K562 (cell line): ENCODE results near the gene INKA2. TPM values are rescaled to one million over a fixed set of nuclear protein-coding genes. Genes with fewer than 3 reads are reported as not detected.

ENCODE experiments used
- ATF3 ChIP-seq, 2 experiments: fragments of 450-650 bp in 1 of 2; sonication (generic) in 1 of 2; formaldehyde crosslinking in 1 of 2; IDR thresholded peaks in 1 of 2; conservative IDR thresholded peaks in 1 of 2; 2 replicates each; pipeline versions ENCODE4 v1.6.1 to v1.8.1; 2016 to 2023; ENCODE audit warnings: mild to moderate bottlenecking in 2 of 2, moderate library complexity in 2 of 2, inconsistent platforms in 1 of 2, missing genetic modification reagents in 1 of 2
- CREB1 ChIP-seq, 2 experiments: sonication (generic) in 1 of 2; formaldehyde crosslinking in 1 of 2; IDR thresholded peaks; 2 replicates each; pipeline versions ENCODE4 v1.6.1 to v1.8.0; 2012 to 2022; ENCODE audit warnings: inconsistent platforms in 1 of 2, mild to moderate bottlenecking in 1 of 2, missing genetic modification reagents in 1 of 2, moderate library complexity in 1 of 2
- E2F1 ChIP-seq: sonication (generic); formaldehyde crosslinking; IDR thresholded peaks from 2 replicates; pipeline ENCODE4 v1.8.1; 2023; ENCODE audit warnings: mild to moderate bottlenecking, missing genetic modification reagents, moderate library complexity
- ELF1 ChIP-seq: fragments of 200-800 bp; sonication (Bioruptor generic); IDR thresholded peaks from 2 replicates; pipeline ENCODE4 v1.6.1; 2016; ENCODE audit warnings: missing genetic modification characterization, missing compliant biosample characterization
- ERF ChIP-seq: fragments of 450-650 bp; formaldehyde crosslinking; IDR thresholded peaks from 2 replicates; pipeline ENCODE4 v1.4.0; 2020; ENCODE audit warnings: mild to moderate bottlenecking, mixed read lengths
- ETV6 ChIP-seq, 3 experiments: fragments of 150-350 bp in 1 of 3; sonication (generic) in 1 of 3; formaldehyde crosslinking in 1 of 3; IDR thresholded peaks; 2 replicates each; pipeline versions ENCODE4 v1.6.1 to v1.8.0; 2014 to 2022; ENCODE audit warnings: borderline replicate concordance in 2 of 3, low read depth in 2 of 3, antibody characterized with exemption in 1 of 3, low read length in 1 of 3, mild to moderate bottlenecking in 1 of 3, missing genetic modification reagents in 1 of 3
- FOXJ2 ChIP-seq: fragments of 200-800 bp; sonication (Bioruptor generic); IDR thresholded peaks from 2 replicates; pipeline ENCODE4 v1.6.1; 2016; ENCODE audit warnings: missing genetic modification characterization, missing compliant biosample characterization
- MAFK ChIP-seq: IDR thresholded peaks from 2 replicates; pipeline ENCODE4 v1.6.1; 2011; ENCODE audit warnings: low read length, improper control_type of control experiment
- MAX ChIP-seq: sonication (generic); formaldehyde crosslinking; IDR thresholded peaks from 2 replicates; pipeline ENCODE4 v1.9.0; 2022; ENCODE audit warnings: mild to moderate bottlenecking, missing genetic modification reagents
- MTF1 ChIP-seq: fragments of 250-450 bp; sonication (Bioruptor Pico); IDR thresholded peaks from 2 replicates; pipeline ENCODE4 v1.9.0; 2021; ENCODE audit warnings: moderate library complexity, mild to moderate bottlenecking, inconsistent platforms, borderline replicate concordance
- PHTF2 ChIP-seq: fragments of 250-450 bp; sonication (Bioruptor Pico); IDR thresholded peaks from 2 replicates; pipeline ENCODE4 v1.5.0; 2021; ENCODE audit warnings: mild to moderate bottlenecking
- RCOR1 ChIP-seq, 2 experiments: IDR thresholded peaks; 2 replicates each; pipeline ENCODE4 v1.6.1; 2012; ENCODE audit warnings: low read depth in 2 of 2, low read length in 2 of 2, borderline replicate concordance in 1 of 2, improper control_type of control experiment in 1 of 2
- SETDB1 ChIP-seq: IDR thresholded peaks from one replicate; pipeline ENCODE4 v1.6.1; 2012; ENCODE audit warnings: low read length, control low read depth, inconsistent platforms
- SP2 ChIP-seq: IDR thresholded peaks from 2 replicates; pipeline ENCODE4 v1.6.1; 2011; ENCODE audit warnings: mild to moderate bottlenecking, low read depth, low read length, moderate library complexity; ENCODE audit not compliant: poor library complexity, severe bottlenecking; ENCODE audit errors: extremely low read depth
- SRSF9 ChIP-seq: fragments of 200-400 bp; formaldehyde crosslinking; IDR thresholded peaks from 2 replicates; pipeline ENCODE4 v1.6.1; 2017; ENCODE audit warnings: low read depth, low read length, borderline replicate concordance
- STAG1 ChIP-seq: sonication (generic); formaldehyde crosslinking; IDR thresholded peaks from 2 replicates; pipeline ENCODE4 v1.5.0; 2020; ENCODE audit warnings: missing genetic modification reagents, borderline replicate concordance
- ZFP1 ChIP-seq: fragments of 450-650 bp; formaldehyde crosslinking; IDR thresholded peaks from 2 replicates; pipeline ENCODE4 v1.4.0; 2020; ENCODE audit warnings: mild to moderate bottlenecking, mixed read lengths
- ZNF354B ChIP-seq: fragments of 250-450 bp; sonication (Bioruptor Pico); IDR thresholded peaks from 2 replicates; pipeline ENCODE4 v1.4.0; 2020
- ZNF395 ChIP-seq: fragments of 200-800 bp; sonication (Bioruptor generic); IDR thresholded peaks from 2 replicates; pipeline ENCODE4 v1.6.1; 2017; ENCODE audit warnings: missing genetic modification characterization, missing compliant biosample characterization
- ZNF586 ChIP-seq: fragments of 450-650 bp; formaldehyde crosslinking; conservative IDR thresholded peaks from 2 replicates; pipeline ENCODE4 v1.4.0; 2020; ENCODE audit warnings: mild to moderate bottlenecking, moderate library complexity
- ZNF766 ChIP-seq: fragments of 200-800 bp; sonication (Bioruptor generic); conservative IDR thresholded peaks from 2 replicates; pipeline ENCODE4 v1.6.1; 2016; ENCODE audit warnings: missing genetic modification characterization, missing compliant biosample characterization
- polyA plus RNA-seq, 8 experiments: library from polyadenylated mRNA; depleted of rRNA in 4 of 8; stranded (reverse) in 5 of 8; unstranded in 3 of 8; fragments of >200 nt; fragmentation: Nextera tagmentation in 2 of 8; fragmentation: Illumina TruSeq in 1 of 8; extraction: Ambion mirVana in 2 of 8; extraction: Trizol in 1 of 8; gene quantifications; 2 replicates each; pipeline versions ENCODE4 v1.2.1 to v1.2.3, GENCODE V29; 2011 to 2014; ENCODE audit warnings: inconsistent platforms in 1 of 8, missing spikeins in 1 of 8
- total RNA-seq, 7 experiments: library from RNA; depleted of rRNA in 6 of 7; stranded (reverse); fragments of >200 nt in 6 of 7; fragmentation: Illumina TruSeq in 2 of 7; extraction: Trizol in 2 of 7; gene quantifications; 2 replicates each; pipeline versions ENCODE4 v1.2.1 to v1.2.3, GENCODE V29; 2011 to 2021; ENCODE audit warnings: low replicate concordance in 1 of 7

INKA2 gene
- total and polyA plus RNA-seq, 9 of the 15 experiments (the other 6 are each of a cell fraction or from before 2014, with no cell fraction given), result 0.04 to 1.4 (median 0.26) TPM; not detected in 1

- TF ChIP-seq FOXJ2 (0 out of 2 replicates have a peak, but pooled peaks have one; percentile 59), SP2 (no peak), SETDB1 (no peak), SRSF9 (no peak), CREB1 (IDR thresholded peaks at IDR 0.05) (no peak), CREB1 (CRISPR knock-in tag; IDR thresholded peaks at IDR 0.05) (peak; percentile 39; the same call in 1 of the 2 replicates), ELF1 (tag) (peak; percentile 62), ZNF354B (no peak), RCOR1 (IDR thresholded peaks at IDR 0.05; ENCODE audit: borderline replicate concordance in 1 of 2, low read depth in 2 of 2, low read length in 2 of 2) (peak in 1 of 2 experiments; percentile 52; a peak in 1 of 4 replicates), ZFP1 (CRISPR knock-in tag) (no peak), ZNF766 (CRISPR knock-in tag) (no peak; the same call in 1 of the 2 replicates), MAX (CRISPR knock-in tag) (no peak), ZNF395 (peak; percentile 57), PHTF2 (CRISPR knock-in tag) (no peak), MTF1 (CRISPR knock-in tag) (no peak), E2F1 (CRISPR knock-in tag) (no peak), MAFK (peak; percentile 59; the same call in 1 of the 2 replicates), ZNF586 (no peak), ERF (no peak), ATF3 (IDR thresholded peaks at IDR 0.05) (peak; percentile 85), ATF3 (CRISPR knock-in tag; conservative IDR thresholded peaks at IDR 0.05) (no peak), ETV6 (IDR thresholded peaks at IDR 0.05; ENCODE audit: borderline replicate concordance in 1 of 2, low read depth in 2 of 2, low read length in 1 of 2) (peak in 1 of 2 experiments; percentile 57; a peak in 1 of 4 replicates), ETV6 (CRISPR knock-in tag; IDR thresholded peaks at IDR 0.05; ENCODE audit: borderline replicate concordance) (no peak), STAG1 (no peak)
Observed at GRCh38 chr1:111733183-111733991, 5.8 kb downstream of the INKA2 start (continued).
